ENCODE measurements around the gene SEMA3D.
A peak's percentile ranks its signal among the peaks of the same experiment; 100 is the strongest.

Gene SEMA3D

DNA sequence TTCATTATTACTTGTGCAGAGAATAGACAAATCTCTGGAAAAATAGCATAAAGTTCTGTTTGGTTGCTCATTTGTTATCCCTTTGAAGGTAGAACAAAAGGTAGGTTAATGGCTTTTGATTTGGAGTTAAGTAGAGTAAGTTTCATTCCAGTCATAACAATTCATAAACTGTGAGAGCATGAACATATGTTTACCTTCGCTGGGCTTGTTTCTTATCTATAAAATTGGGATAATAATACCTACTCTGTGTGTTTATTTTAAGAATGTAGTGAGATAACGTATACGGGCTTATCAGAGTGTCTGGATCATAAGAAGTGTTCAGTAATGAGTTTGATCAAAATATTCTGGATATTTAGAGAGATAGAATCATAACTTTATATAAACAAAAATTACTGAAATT lies 155.4 kb downstream of the SEMA3D start:
- H3K4me3 ChIP-seq (ENCODE audit: low read depth, low read length): no peak overlapping the region
- TF ChIP-seq, protein P1, sequence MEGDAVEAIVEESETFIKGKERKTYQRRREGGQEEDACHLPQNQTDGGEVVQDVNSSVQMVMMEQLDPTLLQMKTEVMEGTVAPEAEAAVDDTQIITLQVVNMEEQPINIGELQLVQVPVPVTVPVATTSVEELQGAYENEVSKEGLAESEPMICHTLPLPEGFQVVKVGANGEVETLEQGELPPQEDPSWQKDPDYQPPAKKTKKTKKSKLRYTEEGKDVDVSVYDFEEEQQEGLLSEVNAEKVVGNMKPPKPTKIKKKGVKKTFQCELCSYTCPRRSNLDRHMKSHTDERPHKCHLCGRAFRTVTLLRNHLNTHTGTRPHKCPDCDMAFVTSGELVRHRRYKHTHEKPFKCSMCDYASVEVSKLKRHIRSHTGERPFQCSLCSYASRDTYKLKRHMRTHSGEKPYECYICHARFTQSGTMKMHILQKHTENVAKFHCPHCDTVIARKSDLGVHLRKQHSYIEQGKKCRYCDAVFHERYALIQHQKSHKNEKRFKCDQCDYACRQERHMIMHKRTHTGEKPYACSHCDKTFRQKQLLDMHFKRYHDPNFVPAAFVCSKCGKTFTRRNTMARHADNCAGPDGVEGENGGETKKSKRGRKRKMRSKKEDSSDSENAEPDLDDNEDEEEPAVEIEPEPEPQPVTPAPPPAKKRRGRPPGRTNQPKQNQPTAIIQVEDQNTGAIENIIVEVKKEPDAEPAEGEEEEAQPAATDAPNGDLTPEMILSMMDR (IDR thresholded peaks at IDR 0.05; ENCODE audit: low read depth, low read length): no peak
- DNase-seq (ENCODE audit: low read depth, low spot score): no peak
- in situ Hi-C loops (cut with HindIII; ENCODE audit: low sequenced_read_pairs): no loop called here

DNA sequence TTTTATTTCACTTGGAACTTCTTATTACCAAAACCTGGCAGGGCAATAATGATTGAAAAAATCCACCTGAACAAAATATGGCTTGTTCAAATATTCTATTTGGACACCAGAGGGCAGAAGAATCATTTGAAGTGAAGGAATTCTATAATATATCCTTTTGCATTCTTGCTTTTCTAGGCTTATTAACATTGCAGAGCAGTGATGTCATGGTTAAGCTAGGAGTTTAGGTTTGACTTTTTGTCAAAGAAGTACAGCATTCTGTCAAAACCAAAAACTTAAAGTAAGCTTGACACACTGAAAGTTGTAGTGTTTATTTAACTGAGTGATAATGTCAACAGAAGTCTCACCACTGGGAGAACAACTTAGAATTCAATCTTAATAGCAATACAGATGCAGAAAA lies 156.0 kb downstream of the SEMA3D start:
- in situ Hi-C loops (cut with HindIII; ENCODE audit: low sequenced_read_pairs): no loop called here
- DNase-seq (ENCODE audit: low read depth, low spot score): peak; percentile 71
- no peak overlapping the region for H3K4me3 ChIP-seq (ENCODE audit: low read depth, low read length)
- TF ChIP-seq, protein P1 (IDR thresholded peaks at IDR 0.05; ENCODE audit: low read depth, low read length): peak; percentile 37

DNA sequence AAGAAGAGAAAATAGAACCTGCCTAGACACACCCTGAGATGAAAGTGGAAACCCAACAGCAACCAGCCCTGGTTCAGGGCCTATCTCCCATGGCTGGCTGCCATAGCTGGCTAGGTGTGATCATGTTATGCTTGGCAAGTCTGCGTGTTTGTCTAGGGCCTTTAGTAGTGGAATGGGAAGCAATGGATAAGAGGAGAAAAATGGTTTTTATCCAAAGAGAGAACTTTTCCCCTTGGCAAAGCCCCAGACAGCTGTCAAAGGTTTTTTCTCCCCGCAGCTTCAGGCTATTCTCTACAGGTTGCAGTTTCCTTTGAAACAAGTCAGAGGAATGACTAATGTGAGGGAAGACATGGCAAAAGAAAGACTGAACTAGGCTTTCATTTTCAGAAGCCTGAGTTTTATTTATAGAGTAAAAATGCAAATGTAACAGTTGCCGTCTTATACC lies 161.5 kb downstream of the SEMA3D start:
- in situ Hi-C loops (cut with HindIII; ENCODE audit: low sequenced_read_pairs): no loop called here
- H3K4me3 ChIP-seq (ENCODE audit: low read depth, low read length): no peak overlapping the region
- DNase-seq (ENCODE audit: low read depth, low spot score): peak; percentile 33
- TF ChIP-seq, protein P1 (IDR thresholded peaks at IDR 0.05; ENCODE audit: low read depth, low read length): no peak

DNA sequence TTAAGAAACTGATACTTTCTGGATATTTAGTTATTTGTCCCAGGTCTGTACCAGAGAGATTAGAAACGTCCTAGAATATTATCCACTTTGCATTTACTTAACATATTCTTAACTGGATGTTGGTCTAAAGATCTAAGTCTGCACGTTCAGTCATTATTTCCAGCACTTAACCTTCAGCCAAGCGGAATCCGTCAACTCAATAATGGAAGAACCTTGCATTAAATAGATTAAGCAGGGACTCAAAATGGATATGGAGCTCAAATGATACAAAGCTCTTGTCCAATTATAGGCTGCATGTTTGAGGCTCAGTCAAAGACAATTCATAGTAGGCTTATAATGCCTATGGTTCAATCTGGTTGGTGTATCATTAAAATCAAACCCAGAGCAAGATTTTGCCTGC lies 162.9 kb downstream of the SEMA3D start:
- TF ChIP-seq, protein P1 (IDR thresholded peaks at IDR 0.05; ENCODE audit: low read depth, low read length): no peak
- H3K4me3 ChIP-seq (ENCODE audit: low read depth, low read length): no peak overlapping the region
- in situ Hi-C loops (cut with HindIII; ENCODE audit: low sequenced_read_pairs): no loop called here
- no peak for DNase-seq (ENCODE audit: low read depth, low spot score)

DNA sequence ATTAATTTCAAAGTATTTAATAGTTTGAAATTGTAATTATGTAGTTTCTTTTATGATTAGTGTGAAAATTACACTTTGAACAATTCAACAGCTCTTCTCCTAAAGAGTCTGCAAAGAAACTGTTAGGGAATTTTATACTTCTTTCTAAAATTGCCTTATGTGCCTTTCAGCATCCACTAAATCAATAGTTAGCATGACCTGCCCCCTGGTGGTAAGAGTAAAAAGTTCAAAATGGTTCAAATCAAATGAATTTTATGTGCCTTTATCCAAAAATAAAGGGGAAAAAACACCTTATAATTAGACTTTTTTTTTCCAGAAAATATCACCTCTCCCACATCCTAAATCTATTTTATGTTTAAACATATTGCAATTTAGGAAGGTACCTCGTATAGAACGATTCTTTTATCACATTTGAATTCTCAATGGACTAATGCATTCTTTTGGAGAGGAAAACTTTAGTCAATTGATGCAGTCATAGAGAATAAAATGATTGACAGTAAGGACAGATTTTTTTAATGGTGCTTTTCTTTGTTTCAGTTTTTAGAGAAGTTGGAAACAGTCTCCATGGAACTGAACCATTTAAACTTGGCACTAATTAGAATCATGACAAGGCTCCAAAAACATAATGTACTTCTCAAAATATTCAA lies 163.7 kb downstream of the SEMA3D start:
- TF ChIP-seq, protein P1 (IDR thresholded peaks at IDR 0.05; ENCODE audit: low read depth, low read length): peak; percentile 41
- in situ Hi-C loops (cut with HindIII; ENCODE audit: low sequenced_read_pairs): no loop called here
- DNase-seq (ENCODE audit: low read depth, low spot score): peak; percentile 59
- H3K4me3 ChIP-seq (ENCODE audit: low read depth, low read length): no peak overlapping the region

DNA sequence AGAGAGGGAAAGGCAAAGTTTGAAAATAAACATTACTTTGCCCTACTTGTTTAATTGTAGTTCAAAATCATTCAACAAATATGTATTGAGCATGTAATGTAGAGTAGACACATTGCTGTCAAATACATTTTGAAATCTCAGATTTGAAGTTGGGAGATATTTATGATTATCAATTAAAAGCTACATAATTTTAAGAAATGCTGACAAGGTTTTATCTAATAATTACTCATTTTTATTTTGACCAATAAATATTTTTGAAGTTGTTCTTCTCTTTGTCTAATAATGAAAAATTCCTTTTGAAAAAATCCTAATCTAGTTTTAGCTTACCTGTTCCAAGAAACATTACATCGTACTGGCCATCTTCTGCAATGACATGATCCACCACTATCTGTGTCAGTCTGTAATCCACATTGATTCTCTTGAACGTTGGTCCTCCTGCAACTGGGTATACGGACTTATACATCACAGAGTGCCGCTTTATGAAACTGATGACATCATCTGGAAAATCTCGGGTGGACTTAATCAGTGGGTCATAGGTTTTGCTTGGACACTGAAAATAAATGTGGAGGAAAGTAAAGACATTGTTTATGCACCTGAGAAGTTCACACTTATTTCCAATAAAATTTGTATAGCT lies 164.7 kb downstream of the SEMA3D start:
- in situ Hi-C loops (cut with HindIII; ENCODE audit: low sequenced_read_pairs): no loop called here
- TF ChIP-seq, protein P1 (IDR thresholded peaks at IDR 0.05; ENCODE audit: low read depth, low read length): no peak
- H3K4me3 ChIP-seq (ENCODE audit: low read depth, low read length): no peak overlapping the region
- DNase-seq (ENCODE audit: low read depth, low spot score): no peak
